Stimulated activated CD8-positive, alpha-beta memory T cell treated with anti-CD3 and anti-CD28 coated beads, Interleukin-7, amount 100 ng/mL, for 48 hours (primary cell): ENCODE data around the gene TMCC2.
"Not testable (repeated sequence)": the region's sequence is repeated elsewhere in the genome, so short reads cannot be mapped to it uniquely, and the experiment has no call there.

Experiments used
- DNase-seq, 2 donors: peaks; one replicate each; pipeline ENCODE4 v3.0.0-alpha.2; 2020; ENCODE audit warnings: low read depth in 1 of 2; ENCODE audit errors: extremely low read depth in 1 of 2

The TMCC2 gene

GRCh38 chr1:205275916-205276688, 48.4 kb downstream of the TMCC2 start:
- DNase-seq: no peak

- DNase-seq: no peak
Observed at GRCh38 chr1:205276689-205277065, 48.9 kb downstream of the TMCC2 start.

GRCh38 chr1:205279986-205280385, 52.2 kb downstream of the TMCC2 start:
- no peak for DNase-seq

GRCh38 chr1:205280666-205281395, 53.1 kb downstream of the TMCC2 start:
- not testable (repeated sequence) for DNase-seq

GRCh38 chr1:205283270-205284147, 55.8 kb downstream of the TMCC2 start:
- no peak for DNase-seq

GRCh38 chr1:205284420-205285144, 56.8 kb downstream of the TMCC2 start:
- DNase-seq: peak; percentile 65 to 84

GRCh38 chr1:205285381-205286101, 57.8 kb downstream of the TMCC2 start:
- peak in 1 of 2 donors; percentile 45 for DNase-seq

GRCh38 chr1:205286335-205286950, 58.7 kb downstream of the TMCC2 start:
- DNase-seq: peak; percentile 68 to 74

- DNase-seq: no peak
Observed at GRCh38 chr1:205287076-205287475, 59.3 kb downstream of the TMCC2 start.

GRCh38 chr1:205287767-205288559, 60.2 kb downstream of the TMCC2 start:
- DNase-seq: peak; percentile 59 to 83

- no peak for DNase-seq
Observed at GRCh38 chr1:205291596-205291995, 63.9 kb downstream of the TMCC2 start.

GRCh38 chr1:205293350-205294074, 65.8 kb downstream of the TMCC2 start:
- DNase-seq: no peak

GRCh38 chr1:205294175-205294917, 66.6 kb downstream of the TMCC2 start:
- DNase-seq: no peak

- DNase-seq: no peak
Observed at GRCh38 chr1:205294934-205295333, 67.2 kb downstream of the TMCC2 start.

- DNase-seq: no peak
Observed at GRCh38 chr1:205296154-205296553, 68.4 kb downstream of the TMCC2 start.

- not testable (repeated sequence) for DNase-seq
Observed at GRCh38 chr1:205297546-205298177, 69.9 kb downstream of the TMCC2 start.
